ENCODE measurements around the gene MRTFA.

GRCh38 chr22:40502919-40503318, 133.6 kb downstream of the MRTFA start:
- TF ChIP-seq, protein P1, sequence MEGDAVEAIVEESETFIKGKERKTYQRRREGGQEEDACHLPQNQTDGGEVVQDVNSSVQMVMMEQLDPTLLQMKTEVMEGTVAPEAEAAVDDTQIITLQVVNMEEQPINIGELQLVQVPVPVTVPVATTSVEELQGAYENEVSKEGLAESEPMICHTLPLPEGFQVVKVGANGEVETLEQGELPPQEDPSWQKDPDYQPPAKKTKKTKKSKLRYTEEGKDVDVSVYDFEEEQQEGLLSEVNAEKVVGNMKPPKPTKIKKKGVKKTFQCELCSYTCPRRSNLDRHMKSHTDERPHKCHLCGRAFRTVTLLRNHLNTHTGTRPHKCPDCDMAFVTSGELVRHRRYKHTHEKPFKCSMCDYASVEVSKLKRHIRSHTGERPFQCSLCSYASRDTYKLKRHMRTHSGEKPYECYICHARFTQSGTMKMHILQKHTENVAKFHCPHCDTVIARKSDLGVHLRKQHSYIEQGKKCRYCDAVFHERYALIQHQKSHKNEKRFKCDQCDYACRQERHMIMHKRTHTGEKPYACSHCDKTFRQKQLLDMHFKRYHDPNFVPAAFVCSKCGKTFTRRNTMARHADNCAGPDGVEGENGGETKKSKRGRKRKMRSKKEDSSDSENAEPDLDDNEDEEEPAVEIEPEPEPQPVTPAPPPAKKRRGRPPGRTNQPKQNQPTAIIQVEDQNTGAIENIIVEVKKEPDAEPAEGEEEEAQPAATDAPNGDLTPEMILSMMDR (IDR thresholded peaks at IDR 0.05), result no peak
- no peak for TF ChIP-seq POLR2A (IDR thresholded peaks at IDR 0.05)

Data from thyroid gland (tissue), 4 donors.